Activated CD4-positive, alpha-beta T cell treated with anti-CD3 and anti-CD28 coated beads, Interleukin-10, Interleukin-2, amounts not matched to agents 100 ng/mL and 50 ng/mL, durations not matched to agents 16 hours and 8 hours (primary cell): ENCODE results near the gene MIR17HG.
A peak's percentile ranks its signal among the peaks of the same experiment; 100 is the strongest.
"Not testable (repeated sequence)": the region's sequence is repeated elsewhere in the genome, so short reads cannot be mapped to it uniquely, and the experiment has no call there.

ENCODE experiments used
- DNase-seq: peaks from one replicate; pipeline ENCODE4 v3.0.0-alpha.2; 2020

The MIR17HG gene

DNA sequence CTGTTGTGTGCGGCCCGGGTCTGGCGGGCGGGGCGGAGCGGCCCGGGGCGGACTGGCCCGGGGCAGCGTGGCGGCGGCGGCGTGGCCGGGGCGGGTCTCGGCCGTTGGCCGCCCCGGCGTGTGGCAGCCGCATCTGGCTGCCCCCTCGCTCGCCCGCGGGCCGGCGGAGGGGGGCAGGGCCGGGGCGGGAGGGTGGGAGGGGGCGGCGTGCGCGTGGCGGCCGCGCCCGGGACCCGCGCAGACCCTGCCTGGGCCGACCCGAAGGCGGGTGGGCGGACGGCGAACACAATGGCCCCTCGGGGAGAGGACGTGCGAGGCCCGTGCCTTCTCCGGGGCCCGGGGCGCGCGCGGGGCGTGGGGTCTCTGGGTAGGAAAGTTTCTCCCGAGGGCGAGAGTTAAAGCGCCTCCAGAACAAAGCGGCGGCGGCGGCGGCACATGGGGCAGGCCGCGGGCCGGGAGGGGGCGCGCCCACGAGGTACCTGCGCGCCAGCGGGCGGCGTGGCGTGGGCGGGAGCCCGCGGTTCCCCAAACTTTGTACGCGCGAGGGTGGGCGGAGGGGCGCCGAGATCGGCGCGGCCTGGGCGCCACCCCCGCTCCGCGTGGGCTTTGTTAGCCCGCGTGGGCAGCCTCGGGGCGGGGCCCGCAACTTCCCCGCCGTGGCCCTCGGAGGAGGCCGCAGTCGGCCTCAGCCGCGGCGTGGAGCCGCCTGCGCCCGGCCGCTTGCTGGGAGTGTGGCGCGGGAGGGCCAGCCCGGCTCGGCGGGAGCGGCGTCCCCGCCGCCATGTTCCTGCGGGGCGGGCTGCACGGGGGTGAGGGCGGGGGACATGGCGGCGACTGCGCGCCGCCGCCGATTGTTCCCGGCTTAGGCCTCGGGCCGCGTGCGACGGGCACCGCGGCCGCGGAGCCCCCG is 764 bp downstream of the MIR17HG start:
- peak; percentile 63 for DNase-seq

DNA sequence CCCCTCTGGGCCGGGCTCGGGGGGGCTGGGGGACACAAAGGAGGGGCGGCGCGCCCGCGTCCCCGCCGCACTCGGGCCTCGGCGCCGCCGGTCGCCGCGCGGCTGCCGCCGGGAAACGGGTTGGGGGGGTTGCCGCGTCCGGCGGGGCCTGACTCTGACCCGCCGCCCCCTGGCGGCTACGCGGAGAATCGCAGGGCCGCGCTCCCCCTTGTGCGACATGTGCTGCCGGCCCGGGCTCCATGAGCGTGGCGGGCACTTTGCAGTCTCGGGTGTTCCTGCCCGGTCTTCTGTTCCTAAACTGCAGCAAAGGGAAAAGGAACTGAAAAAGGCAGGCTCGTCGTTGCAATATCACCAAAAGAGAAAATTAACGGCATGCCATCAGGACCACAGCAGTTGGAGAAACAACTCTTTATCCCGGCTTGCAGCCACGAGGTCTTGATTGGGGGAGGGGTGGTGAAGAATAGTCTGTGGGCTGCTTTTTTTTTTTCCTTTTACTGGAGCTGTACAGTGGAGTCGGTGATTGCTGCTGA is 1.5 kb downstream of the MIR17HG start:
- peak; percentile 94 for DNase-seq

DNA sequence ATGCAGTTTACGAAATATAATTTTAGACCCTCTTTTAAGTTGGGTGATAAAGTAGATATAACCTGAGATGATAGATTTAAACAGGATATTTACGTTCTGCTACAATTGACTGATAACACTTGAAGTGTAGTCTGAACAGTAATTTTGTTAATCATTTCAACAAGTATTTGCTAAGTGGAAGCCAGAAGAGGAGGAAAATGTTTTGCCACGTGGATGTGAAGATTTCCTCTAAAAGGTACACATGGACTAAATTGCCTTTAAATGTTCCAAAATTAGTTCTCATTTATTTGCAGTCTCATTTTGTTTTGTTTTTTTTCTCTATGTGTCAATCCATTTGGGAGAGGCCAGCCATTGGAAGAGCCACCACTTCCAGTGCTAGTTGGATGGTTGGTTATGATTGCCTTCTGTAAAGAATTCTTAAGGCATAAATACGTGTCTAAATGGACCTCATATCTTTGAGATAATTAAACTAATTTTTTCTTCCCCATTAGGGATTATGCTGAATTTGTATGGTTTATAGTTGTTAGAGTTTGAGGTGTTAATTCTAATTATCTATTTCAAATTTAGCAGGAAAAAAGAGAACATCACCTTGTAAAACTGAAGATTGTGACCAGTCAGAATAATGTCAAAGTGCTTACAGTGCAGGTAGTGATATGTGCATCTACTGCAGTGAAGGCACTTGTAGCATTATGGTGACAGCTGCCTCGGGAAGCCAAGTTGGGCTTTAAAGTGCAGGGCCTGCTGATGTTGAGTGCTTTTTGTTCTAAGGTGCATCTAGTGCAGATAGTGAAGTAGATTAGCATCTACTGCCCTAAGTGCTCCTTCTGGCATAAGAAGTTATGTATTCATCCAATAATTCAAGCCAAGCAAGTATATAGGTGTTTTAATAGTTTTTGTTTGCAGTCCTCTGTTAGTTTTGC is 2.8 kb downstream of the MIR17HG start:
- DNase-seq = no peak

DNA sequence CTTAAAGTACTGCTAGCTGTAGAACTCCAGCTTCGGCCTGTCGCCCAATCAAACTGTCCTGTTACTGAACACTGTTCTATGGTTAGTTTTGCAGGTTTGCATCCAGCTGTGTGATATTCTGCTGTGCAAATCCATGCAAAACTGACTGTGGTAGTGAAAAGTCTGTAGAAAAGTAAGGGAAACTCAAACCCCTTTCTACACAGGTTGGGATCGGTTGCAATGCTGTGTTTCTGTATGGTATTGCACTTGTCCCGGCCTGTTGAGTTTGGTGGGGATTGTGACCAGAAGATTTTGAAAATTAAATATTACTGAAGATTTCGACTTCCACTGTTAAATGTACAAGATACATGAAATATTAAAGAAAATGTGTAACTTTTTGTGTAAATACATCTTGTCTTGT is 3.6 kb downstream of the MIR17HG start:
- no peak for DNase-seq

DNA sequence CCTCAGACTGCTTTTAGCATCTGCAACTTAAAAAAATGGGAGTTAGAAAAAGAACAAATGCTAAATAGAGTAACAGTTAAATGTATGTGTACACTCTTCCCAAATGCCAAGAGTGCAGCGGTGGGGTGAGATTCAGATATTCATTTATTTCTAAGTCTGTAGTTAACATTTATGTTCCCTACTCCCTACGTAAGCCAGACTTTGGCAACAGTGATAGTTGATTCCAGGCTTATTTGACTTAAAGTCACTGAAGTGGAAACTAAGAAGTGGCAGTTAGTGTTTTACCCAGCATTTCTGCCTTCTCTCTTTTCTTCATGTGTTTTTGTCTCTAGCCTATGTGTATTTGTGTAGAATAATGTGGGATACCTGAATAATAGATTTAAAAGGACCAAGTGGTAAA is 4.5 kb downstream of the MIR17HG start:
- DNase-seq = no peak

DNA sequence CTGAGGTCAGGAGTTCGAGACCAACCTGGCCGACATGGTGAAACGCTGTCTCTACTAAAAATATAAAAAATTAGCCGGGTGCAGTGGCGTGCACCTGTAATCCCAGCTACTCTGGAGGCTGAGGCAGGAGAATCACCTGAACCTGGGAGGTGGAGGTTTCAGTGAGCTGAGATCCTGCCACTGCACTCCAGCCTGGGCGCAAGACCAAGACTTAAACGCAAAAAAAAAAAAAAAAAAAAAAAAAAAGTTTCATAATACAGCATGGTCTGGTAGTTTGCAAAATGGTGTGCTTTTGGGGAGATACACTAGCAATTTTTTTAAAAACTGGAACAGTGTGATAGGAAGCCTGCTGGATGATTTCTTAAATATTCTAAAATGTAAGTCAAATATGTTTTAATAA is 5.4 kb downstream of the MIR17HG start:
- DNase-seq = not testable (repeated sequence)

DNA sequence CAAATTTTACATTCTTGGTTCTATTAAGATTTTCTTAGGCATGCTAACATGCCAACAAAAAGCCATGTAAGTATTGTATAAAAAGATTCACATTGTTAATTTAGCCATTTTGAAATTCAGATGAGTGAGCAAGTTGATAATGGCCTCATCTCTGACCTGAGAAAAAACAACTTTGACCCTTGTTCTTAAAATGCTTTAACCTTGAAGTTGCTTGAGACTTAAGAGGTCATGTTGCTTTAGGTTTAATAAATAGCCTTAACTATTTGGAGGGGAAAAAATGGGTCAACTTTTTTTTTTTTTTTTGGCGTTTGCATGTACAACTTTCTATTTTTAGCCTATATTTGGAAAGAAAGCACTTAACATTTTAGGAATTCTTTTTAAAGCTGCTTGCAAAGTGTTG is 6.0 kb downstream of the MIR17HG start:
- no peak for DNase-seq

DNA sequence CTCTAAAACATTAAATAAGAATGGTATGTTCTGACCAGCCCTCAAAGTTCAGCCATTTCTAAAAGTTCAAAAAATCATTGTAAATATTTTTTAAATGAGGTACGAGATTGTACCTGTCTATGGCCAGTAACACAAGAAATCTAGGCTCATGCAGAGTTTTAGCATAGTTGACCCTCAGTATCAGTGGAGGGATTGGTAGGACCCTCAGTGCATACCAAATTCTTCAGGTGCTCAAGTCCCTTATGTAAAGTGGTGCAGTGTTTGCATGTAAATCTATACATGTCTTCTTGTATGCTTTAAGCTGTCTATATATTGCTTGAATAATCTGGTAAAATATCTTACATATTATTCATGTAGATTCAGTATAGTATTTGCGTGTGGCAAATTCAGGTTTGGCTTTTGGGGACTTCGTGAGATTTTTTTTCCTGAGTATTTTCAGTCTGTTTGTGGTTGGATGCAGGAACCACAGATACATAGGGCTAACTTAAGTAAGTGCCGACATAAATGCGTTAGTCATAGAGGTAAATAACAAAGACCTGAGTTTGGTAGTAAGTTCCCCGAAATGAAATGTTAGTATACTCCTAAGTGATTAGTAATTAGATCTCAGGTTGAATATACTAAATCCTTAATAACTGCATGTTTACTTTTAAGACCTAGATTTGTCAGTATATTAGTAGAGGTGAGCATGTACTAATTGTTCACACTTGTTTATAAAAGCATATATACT is 7.8 kb downstream of the MIR17HG start:
- no peak for DNase-seq

DNA sequence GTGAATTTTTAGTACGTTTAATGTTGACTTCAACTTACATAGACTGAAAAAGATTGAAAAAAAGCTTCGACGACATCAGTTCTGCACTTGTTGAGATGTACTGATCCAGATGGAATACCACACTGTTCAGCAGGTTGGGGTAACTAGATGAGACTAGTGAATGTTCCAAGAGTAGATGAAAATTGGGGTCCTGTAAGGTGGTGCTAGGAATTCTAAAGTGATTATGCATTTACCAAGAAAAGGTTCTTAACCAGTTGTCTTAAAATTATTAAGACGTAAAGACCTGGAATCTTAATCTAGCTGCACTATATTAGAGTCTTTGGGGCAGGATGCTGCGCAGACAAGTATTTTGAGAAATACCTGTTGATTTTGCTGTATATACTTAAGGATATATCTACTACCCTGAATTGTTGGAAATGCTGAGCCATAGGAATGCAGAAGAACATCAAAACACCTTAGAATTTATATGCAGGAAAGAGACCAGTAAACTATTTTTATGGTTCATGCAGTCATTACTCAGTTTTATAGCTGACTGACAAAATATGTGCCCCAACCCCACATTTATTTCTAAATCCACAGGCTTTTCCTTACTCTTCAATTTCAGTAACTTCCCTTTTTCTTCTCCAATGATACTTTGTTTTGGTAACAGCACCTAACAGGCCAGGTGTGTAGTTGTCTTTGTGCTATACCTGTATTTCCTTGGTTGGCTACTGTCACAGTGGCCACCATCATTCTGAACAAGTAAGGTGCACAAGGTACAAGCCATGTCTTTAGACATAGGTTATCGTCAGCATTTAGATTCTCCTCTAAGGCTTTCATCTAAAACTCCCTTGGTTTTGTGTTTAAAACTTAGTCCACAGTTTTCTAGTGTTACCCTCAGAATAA is 8.6 kb downstream of the MIR17HG start:
- DNase-seq = no peak

DNA sequence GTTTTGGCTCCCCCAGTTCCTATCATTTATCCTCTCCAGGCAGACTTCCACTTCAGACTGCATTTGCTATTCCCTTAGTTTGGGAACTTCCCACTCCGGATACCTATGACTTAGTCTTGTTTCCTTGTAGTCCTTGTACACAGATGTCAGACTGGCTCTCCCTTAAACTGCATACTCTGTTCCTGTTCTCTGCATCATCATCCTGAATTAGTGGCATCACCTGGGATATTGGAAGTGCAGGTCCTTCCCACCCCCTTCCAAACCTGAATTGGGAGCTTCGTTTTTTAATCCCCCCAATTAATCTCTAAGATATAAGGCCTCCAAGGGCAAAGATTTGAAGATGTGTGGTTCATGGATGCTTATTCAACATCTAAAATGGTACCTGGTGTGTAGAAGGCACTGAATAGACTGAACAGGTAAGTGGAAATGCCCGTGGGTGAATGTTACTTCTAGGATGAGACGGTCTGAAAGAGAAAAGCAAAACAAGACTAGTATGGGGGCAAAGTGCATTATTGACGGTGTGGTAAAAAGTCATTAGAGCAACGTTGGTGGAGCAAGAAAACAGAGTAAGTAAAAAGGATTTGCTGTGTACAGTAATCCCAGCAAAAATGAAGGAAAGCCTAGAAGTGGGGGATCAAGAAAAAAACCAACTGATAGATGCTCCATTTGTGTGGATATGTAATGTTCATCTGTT is 9.6 kb downstream of the MIR17HG start:
- DNase-seq = no peak

DNA sequence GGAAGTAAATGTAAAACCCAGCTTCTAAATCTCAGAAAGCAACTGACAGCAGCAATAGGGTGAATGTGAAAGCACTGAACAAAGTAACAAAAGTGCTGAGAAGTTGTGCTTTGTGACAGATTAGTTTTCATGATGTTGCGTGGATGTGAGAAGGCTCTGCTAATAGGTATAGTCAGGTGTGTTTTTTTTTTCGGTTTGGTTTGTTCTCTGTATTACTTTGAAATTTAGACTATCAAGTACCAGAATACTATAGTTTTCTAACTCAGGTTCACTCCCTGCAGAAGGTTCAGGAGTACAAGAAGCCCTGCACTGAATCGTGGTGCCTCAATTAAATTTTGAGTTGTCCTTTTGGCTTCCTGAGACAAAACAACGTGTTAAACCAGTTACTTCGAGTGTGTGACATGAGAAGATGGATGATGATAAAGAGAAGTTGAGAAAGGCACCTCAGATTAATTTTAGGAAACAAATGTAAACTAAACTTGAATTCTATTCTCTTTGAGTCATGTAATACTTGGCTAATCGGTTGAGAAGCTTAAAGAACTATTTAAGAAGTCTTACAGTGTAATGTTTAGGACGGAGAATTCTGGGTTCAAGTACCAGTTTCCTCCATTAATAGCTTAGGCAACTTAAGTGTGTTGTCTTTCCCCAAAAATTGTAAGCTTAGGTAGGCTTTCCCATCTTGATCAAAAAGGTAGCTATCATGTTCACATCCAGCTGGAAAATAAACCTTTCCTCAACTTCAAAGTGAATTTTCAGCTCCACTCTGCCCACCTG is 10.3 kb downstream of the MIR17HG start:
- no peak for DNase-seq

DNA sequence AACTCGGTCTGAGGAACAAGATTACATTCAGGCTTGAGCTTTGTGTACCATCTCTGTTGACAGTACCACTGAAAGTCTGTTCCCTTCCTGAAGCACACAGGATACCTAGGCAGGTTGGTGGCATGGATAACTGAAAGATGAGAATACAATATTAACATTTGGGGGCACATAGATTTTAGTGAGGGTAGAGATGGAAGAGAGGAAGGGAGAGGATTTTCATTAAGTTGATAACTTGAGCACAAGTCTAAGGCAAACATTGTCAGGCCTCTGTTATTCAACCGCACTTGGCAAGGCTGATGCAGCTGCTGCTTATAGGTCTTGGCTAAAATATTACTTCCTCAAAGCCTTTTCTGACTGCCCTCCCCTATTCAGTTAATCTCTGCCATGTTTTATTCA is 10.9 kb downstream of the MIR17HG start:
- no peak for DNase-seq

DNA sequence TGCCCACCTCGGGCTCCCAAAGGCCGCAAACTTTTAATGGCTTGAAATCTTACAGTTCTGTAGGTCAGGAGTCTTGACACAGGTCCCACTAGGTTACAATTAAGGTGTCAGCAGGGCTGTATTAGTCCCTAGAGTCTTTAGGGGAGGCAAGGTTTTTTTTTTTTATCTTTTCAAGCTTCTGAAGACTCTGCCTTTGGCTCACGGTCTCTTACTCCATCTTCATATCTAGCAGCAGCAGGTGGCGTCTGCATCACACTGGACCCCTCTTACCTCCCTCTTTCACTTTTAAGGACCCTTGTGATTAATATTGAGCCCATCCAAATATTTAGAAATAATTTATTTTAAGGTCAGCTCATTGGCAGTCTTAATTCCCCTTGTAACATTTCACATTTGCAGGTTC is 11.6 kb downstream of the MIR17HG start:
- DNase-seq = no peak

DNA sequence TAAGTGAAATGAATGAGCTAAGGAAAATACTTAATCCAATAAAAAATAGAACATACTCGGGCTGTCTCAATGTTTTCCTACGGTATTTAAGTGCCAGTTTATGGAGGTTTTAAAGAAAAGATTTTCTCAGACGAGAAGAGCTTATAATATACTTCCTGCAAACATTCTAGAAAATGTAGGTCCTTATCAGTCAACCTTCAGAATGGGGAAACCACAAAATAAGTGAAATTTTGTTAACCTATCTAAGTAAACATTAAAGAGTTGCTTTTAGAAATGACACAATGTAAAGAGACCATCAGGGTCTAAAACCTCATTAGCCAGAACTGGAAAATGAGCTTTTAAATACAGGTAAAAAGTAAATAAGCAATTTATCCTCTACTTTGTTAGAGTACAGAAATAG is 12.1 kb downstream of the MIR17HG start:
- DNase-seq = no peak

DNA sequence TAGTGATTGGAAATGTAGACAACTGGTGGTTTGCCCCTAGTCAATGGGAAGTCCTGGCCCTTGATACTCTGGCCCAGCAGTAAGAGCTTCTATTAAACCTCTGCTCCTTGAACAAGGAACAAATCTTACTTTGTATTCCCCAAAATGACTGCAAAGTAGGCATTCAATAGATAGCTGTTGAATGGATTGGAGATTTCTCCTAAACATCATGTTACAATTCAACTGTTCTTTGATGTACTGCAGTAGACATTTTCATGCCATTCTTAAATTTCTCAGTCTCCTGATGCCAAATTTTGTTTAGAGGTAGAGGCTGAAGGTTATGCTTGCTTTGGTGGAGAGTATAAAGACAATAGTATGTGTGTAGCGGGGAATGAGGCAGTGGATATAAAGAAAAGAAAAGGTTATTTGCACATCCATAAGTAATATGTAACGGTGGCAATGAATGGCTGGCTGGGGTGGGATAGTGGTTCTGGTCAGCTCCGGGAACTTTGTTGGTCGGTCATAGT is 12.8 kb downstream of the MIR17HG start:
- no peak for DNase-seq

DNA sequence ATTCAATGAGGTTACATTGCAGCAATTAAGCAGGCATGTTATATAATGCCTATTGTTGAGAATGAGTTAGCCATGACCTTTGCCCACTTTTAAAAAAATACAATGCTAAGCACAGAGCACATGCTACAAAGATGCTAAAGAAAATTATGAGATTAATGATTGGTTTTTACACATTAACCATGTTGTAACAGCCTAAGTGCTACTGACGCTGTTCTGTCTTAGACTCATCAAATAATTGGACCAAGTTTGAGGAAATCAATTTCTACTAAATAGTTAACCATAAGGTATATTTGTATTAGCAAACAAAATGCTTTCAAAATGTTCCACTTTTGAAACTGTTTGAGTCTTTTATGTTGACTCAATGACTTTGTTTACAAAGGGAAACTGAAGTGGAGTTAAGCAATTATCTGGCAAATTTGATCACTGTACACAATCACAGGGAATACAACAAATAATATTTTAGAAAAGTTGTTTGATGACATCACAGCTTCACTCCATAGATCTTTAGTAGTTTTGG is 14.3 kb downstream of the MIR17HG start:
- no peak for DNase-seq

DNA sequence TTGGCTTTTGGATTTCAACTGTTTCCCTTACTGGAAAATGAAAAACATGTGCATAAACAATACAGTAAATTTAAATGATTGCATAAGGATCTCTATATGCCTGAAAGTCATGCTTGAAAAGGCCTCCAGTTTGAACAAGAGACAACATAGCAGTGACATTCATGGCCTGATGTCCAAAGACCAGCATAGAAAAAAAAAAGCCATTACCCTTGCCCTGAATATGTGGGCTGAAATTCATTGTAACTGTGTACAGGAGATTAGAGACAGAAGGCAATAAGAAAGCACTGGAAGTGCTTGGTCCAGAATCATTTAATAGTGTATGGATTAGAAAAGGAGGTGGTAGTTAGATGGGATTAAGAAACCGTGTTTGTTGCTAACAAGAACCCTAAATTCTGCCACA is 15.4 kb downstream of the MIR17HG start:
- no peak for DNase-seq

DNA sequence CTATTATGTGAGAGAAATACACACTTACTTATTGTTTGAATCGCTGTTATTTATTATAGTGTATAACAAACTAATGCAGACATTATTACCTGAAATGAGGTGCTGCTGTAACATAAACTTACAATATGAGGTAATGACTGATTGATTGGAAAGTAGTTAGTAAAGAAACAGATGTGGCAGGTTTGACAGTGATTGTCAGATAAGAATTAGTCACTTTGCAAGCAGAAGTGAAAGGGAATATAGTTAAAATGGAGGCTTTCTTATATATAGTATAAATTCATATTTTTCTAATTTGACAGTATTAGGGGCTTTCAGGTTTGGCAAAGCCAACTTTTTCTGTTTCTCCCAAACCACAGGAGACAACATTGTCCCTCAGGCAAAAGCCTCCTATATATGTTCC is 20.6 kb downstream of the MIR17HG start:
- no peak for DNase-seq

DNA sequence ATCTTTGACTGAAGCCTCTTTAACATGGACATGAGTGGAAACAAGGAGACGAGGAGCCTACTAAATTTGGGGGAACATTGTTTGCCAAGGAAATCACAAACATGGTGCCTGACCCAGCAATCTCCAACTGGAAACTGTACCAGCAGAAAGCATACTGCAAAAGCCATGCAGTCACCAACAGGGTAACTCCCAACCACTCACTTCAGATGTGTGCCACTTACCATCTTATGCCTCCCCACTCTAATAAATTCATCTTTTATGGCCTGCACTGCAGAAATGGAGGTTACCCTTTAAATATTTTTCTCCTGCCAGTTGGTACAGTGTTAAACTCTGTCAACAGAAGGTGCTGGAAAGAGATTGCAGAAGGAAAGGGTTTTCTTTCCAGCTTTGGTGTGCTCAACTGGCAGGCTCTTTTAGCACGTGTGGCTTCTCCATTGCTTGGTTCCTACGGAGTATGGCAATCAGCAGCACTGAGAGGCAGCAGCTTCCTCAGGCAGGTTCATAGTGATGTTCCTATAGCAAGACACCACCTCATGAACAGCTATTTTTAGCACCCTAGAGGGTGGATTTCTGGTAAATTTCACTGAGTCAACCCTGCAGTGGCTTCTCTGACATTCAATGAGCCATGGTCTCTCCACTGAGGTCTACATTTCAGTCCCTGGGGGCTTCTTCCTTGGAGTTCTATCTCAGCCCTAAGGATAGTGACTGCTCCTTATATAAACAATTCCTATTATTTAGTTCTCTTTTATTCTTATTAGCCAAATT is 21.4 kb downstream of the MIR17HG start:
- no peak for DNase-seq
